ENCODE data around the gene S100A9.

S100A9 gene

GRCh38 chr1:153392258-153392657 is 34.6 kb downstream of the S100A9 start:
- TF ChIP-seq, protein P1, sequence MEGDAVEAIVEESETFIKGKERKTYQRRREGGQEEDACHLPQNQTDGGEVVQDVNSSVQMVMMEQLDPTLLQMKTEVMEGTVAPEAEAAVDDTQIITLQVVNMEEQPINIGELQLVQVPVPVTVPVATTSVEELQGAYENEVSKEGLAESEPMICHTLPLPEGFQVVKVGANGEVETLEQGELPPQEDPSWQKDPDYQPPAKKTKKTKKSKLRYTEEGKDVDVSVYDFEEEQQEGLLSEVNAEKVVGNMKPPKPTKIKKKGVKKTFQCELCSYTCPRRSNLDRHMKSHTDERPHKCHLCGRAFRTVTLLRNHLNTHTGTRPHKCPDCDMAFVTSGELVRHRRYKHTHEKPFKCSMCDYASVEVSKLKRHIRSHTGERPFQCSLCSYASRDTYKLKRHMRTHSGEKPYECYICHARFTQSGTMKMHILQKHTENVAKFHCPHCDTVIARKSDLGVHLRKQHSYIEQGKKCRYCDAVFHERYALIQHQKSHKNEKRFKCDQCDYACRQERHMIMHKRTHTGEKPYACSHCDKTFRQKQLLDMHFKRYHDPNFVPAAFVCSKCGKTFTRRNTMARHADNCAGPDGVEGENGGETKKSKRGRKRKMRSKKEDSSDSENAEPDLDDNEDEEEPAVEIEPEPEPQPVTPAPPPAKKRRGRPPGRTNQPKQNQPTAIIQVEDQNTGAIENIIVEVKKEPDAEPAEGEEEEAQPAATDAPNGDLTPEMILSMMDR (IDR thresholded peaks at IDR 0.05; ENCODE audit: borderline replicate concordance, insufficient read depth, low read depth, low read length): no peak
- no peak overlapping the region for H3K4me3 ChIP-seq (ENCODE audit: low read depth, low read length)

- TF ChIP-seq, protein P1 (IDR thresholded peaks at IDR 0.05; ENCODE audit: borderline replicate concordance, insufficient read depth, low read depth, low read length): no peak
- H3K4me3 ChIP-seq (ENCODE audit: low read depth, low read length): no peak overlapping the region
Measured at GRCh38 chr1:153392822-153393221, 35.2 kb downstream of the S100A9 start.

- TF ChIP-seq, protein P1 (IDR thresholded peaks at IDR 0.05; ENCODE audit: borderline replicate concordance, insufficient read depth, low read depth, low read length): no peak
- H3K4me3 ChIP-seq (ENCODE audit: low read depth, low read length): no peak overlapping the region
Measured at GRCh38 chr1:153393926-153394325, 36.3 kb downstream of the S100A9 start.

- no peak overlapping the region for H3K4me3 ChIP-seq (ENCODE audit: low read depth, low read length)
- TF ChIP-seq, protein P1 (IDR thresholded peaks at IDR 0.05; ENCODE audit: borderline replicate concordance, insufficient read depth, low read depth, low read length): no peak
Measured at GRCh38 chr1:153394391-153394790, 36.7 kb downstream of the S100A9 start.

DNA sequence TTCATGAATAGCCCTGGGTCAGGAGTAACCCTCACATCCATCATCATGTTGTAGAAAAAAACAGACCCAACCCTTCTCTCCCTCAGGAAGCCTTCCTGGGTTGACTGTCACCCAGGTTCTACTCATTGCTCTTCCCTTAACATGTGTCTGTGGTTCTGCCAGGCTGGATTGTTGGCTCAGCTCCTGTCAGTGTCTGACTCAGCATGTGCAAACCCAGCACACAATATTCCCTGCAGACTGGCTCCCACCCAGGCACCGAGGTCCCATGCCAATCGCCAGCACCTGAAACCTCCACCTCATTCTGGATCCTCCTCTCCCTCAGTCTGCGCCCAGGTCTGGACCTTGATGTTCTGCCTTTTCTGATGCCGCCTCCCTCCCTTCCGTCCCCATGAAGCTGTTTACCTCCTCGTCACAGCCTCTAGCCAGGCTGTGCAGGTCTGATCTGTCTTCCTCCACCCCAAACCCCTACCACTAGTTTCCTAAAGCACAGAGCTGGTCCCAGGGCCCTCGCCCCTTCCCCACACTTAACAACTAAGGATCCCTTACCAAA is 37.6 kb downstream of the S100A9 start:
- H3K4me3 ChIP-seq (ENCODE audit: low read depth, low read length): no peak overlapping the region
- TF ChIP-seq, protein P1 (IDR thresholded peaks at IDR 0.05; ENCODE audit: borderline replicate concordance, insufficient read depth, low read depth, low read length): no peak

DNA sequence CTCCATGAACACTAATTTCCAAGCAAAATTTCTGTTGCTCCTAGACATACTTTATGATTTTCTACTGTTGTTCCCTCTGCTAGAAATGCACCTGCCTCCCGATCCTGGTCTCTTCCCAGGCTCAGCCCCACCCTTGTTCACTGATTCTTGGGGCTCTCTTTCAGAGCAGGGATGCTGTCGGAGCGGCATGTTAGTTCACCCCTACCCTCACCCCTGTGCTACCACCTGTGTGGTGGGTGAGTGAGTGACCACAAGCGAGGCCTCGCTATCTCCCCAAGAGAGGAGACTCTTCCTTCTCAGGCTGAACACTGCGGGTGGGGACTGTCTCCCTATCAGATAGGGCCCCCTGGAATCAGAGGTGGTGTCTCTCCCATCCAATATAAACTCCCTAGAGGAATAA is 38.1 kb downstream of the S100A9 start:
- TF ChIP-seq, protein P1 (IDR thresholded peaks at IDR 0.05; ENCODE audit: borderline replicate concordance, insufficient read depth, low read depth, low read length): no peak
- no peak overlapping the region for H3K4me3 ChIP-seq (ENCODE audit: low read depth, low read length)

GRCh38 chr1:153396461-153396860 is 38.8 kb downstream of the S100A9 start:
- no peak overlapping the region for H3K4me3 ChIP-seq (ENCODE audit: low read depth, low read length)
- TF ChIP-seq, protein P1 (IDR thresholded peaks at IDR 0.05; ENCODE audit: borderline replicate concordance, insufficient read depth, low read depth, low read length): no peak
